Loucy (cell line): ENCODE measurements around the gene ZNF888.
"Not testable (repeated sequence)": the region's sequence is repeated elsewhere in the genome, so short reads cannot be mapped to it uniquely, and the experiment has no call there.

ENCODE experiments used
- EZH2phosphoT487 ChIP-seq: fragments of 200-600 bp; IDR thresholded peaks from 2 replicates; pipeline ENCODE4 v1.6.1; 2018; ENCODE audit warnings: antibody characterized with exemption, mild to moderate bottlenecking, moderate library complexity, borderline replicate concordance
- TF ChIP-seq, protein P1 (sequence below): fragments of 200-600 bp; sonication (generic); conservative IDR thresholded peaks from 2 replicates; pipeline ENCODE4 v1.5.1; 2014; ENCODE audit warnings: mild to moderate bottlenecking, antibody characterized with exemption, low read length

DNA sequence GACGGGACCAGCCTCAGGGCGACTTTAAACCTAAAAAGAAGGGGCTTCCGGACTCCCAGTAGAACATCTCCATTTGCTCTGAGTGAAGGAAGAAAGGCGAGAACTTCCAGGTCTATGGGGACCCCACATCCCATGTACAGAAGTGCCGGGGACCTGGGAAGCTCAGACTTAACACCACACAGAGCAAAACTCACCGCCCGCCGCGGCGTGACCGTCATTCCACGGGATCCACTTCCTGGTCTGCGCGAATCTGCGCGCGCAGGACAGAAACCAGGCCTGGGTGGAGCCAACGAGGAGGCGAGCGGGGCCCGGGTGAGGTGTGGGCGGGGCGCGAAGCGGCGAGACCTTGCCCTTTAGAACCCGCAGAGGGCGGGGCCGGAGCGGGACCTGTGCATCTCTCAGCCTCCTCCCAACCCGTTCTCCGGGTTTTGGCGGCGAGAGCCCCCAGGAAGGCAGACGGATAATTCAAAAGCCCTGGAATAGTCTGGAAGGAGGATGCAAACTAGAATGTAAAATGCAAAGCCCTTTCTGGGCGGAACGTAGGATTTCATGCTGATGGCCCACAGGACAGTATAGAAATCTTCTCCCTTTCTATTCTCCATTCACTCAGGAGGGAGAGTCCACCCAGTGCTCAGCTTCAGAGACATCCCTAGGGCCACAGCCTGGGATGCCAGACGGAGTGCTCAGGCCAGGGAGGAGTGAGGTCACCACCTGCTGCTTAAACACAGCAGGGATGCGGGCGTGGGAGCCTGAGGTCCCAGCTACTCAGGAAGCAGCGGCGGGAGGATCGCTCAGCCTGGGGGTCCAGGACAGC is 65.6 kb downstream of the ZNF888 start, which contains the start of gene ZNF468:
- TF ChIP-seq, protein P1, sequence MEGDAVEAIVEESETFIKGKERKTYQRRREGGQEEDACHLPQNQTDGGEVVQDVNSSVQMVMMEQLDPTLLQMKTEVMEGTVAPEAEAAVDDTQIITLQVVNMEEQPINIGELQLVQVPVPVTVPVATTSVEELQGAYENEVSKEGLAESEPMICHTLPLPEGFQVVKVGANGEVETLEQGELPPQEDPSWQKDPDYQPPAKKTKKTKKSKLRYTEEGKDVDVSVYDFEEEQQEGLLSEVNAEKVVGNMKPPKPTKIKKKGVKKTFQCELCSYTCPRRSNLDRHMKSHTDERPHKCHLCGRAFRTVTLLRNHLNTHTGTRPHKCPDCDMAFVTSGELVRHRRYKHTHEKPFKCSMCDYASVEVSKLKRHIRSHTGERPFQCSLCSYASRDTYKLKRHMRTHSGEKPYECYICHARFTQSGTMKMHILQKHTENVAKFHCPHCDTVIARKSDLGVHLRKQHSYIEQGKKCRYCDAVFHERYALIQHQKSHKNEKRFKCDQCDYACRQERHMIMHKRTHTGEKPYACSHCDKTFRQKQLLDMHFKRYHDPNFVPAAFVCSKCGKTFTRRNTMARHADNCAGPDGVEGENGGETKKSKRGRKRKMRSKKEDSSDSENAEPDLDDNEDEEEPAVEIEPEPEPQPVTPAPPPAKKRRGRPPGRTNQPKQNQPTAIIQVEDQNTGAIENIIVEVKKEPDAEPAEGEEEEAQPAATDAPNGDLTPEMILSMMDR, result not testable (repeated sequence)
- not testable (repeated sequence) for TF ChIP-seq EZH2phosphoT487
